Stimulated activated CD4-positive, alpha-beta T cell treated with anti-CD3 and anti-CD28 coated beads, Interleukin-2, amount 100 ng/mL, for 24 hours (primary cell): ENCODE measurements around the gene RNF39.
A peak's percentile ranks its signal among the peaks of the same experiment; 100 is the strongest.
"Not testable (repeated sequence)": the region's sequence is repeated elsewhere in the genome, so short reads cannot be mapped to it uniquely, and the experiment has no call there.

Source experiments
- DNase-seq, 2 donors: peaks; one replicate each; pipeline ENCODE4 v3.0.0-alpha.2; 2020

Gene RNF39, protein sequence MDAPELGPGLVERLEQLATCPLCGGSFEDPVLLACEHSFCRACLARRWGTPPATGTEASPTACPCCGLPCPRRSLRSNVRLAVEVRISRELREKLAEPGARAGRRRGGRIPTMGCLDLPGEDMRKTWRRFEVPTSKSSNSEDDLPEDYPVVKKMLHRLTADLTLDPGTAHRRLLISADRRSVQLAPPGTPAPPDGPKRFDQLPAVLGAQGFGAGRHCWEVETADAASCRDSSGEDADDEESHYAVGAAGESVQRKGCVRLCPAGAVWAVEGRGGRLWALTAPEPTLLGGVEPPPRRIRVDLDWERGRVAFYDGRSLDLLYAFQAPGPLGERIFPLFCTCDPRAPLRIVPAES

DNA sequence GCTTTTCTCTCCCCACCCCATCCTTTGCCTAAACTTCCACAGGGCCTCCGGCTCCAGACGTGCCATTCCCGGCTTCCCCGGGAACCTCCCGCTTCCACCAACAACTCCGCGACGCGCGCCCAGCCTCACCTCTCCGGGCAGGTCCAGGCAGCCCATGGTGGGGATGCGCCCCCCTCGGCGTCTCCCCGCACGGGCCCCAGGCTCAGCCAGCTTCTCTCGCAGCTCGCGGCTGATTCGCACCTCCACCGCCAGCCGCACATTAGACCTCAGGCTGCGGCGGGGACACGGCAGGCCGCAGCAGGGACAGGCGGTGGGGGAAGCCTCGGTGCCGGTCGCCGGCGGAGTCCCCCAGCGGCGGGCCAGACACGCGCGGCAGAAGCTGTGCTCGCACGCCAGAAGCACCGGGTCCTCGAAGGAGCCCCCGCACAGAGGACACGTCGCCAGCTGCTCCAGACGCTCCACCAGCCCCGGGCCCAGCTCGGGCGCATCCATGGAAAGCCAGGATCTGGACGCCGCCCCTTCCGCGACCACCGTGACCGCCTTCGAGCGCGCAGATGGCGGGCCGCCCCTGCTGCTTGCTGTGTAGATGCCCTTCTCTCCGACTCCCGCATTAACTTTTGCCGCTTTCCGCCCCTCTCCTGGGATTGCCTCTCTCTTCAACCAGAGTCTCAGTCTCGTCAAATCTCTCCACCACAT lies at the start of gene RNF39:
Gene RNF39 (minus strand): TSS at position 676 of the 696 bp plus-strand sequence. CDS start 184 bp downstream, at position 492.
- peak in 1 of 2 donors; percentile 25 for DNase-seq

DNA sequence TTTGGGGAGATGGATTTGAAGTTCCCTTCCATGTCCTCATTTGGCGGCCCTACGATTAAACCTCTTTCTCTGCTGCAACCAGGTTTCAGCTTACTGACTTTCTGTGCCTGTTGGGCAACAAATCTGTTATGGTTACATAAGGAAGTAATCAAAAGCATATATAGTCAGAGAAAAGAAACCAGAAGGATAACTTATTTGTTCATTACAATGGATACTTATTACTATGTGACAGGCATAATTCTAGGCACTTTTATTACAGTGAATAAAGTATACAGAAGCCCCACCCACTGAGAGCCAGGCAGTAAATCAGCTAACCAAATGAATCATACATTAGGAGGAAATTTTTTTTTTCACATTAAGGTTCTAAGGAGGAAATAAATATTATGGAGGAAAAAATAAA lies 46.9 kb upstream of the RNF39 start:
- DNase-seq, result no peak

DNA sequence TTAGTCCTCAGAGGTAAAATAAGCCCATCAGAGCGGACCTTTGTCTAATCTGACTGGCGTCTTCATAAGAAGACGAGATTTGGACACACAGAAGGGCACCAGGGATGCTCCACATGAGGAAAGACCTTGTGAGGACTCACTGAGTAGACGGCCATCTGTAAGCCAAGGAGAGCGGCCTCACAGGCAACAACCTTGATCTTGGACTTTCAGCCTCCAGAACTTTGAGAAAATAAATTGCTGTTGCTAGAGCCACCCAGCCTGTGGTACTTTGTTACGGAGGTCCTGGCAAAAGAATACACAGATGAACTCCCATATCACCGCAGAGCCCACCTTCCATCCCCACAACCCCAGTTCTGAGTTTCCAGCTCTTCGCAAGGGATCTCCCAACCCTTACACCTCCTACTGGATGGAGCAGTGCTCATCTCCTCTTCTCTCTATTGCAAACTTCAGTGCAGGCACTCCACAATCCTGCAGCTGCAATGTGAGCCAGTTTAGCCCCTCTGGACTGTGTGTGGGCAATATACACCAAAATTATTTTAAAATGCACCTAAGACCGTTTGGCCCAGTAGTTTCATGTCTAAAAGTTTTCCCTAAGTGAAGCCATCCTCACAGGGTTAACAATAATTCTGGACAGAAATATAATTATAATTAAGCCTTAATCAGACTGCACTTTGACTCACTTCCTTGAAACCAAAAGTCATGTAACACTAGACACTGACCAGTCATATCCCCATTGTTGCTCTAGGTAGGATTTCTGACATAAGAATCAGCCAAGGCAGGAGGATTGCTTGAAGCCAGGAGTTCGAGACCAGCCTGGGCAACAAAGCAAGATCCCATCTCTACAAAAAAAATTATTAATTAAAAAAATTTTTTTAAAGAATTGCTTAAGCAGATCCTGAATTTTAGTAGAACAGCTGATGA lies 46.1 kb upstream of the RNF39 start:
- DNase-seq, result no peak

DNA sequence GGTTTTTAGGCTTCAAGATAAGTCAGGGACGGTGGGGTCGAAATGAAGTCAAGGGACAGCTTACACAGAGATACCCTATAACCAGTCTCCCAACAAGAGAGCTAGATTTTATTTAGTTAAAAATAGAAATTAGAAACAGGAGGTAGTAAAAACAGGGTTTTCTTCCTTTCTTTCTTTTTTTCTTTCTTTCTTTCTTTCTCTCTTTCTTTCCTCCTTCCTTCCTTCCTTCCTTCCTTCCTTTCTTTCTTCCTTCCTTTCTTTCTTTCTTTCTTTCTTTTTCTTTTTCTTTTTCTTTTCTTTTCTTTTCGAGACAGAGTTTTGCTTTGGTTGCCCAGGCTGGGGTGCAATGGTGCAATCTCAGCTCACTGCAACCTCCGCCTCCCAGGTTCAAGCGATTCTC lies 43.1 kb upstream of the RNF39 start:
- DNase-seq, result not testable (repeated sequence)

DNA sequence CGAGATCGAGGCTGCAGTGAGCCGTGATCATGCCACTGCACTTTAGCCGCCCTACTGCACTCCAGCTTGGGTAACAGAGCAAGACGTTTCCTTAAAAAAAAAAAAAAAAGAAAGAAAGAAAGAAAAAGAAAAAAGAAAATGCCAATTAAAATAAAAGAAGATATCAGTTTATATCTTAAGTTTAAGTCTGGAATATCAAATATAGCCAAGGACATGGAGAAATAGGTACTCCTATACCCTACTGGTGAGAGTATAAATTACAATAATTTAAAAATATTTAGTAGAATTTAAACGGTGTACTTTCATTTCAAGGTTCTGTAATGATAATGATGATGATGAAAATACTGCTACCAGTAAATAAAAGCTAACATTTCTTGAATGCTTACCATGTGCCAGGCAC lies 41.2 kb upstream of the RNF39 start:
- DNase-seq, result no peak

DNA sequence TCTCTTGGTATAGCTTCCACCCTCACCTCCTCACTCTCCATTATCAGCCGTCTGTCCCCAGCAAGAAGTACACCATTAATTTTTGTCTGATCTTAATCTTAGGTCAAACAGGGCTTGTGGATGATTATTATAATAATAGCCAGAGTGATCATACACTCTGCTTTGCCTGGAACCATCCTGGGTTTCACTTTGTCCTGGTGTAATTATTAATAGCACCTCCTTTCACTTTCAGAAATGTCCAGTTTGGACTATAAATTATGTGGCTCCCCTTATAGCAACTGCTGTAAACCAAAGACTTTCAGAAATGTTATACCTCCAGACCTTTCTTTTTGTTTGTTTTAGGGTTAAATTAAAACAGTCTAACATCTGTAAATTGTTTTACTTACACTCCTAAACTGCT lies 38.3 kb upstream of the RNF39 start:
- DNase-seq, result no peak

DNA sequence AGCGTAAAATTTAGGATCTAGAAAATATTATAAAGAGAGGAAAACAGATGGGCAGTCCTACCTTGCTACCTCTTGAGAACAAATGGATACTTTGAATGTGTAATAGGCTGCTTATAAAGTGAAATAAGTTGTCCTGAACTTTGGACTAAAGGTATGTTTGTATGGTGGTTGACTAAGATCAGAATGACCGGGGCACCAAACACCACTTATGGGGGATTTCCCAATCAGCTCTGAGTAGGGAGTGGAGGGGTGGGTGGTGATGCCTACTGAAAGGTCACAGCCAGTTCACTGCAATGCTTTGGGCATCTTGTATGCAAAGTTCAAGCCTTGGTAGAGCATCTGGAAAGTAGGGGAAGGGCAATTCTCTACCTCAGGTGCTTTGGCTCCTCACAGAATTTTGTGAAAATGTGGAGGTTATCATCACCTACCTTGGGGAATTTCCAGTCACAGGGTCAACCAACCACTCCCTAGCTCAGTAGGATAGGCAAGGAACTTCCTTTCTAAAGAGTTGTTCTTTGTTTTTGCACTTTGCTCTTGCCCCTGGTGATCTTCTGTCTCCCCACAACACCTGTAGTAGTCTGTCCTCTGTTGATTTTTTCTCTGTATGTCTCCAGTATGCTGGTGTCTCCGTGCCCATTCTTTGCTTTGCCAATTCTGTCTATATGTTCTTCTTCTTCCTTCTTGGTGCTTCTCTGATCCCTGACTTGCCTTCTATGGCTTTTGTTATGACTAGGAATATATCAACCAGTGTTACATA lies 37.6 kb upstream of the RNF39 start, which contains the start of gene TRIM31:
Gene TRIM31 (minus strand): TSS at position 88 of the 757 bp plus-strand sequence. CDS start 285 bp downstream, outside the sequence.
- DNase-seq, result no peak

DNA sequence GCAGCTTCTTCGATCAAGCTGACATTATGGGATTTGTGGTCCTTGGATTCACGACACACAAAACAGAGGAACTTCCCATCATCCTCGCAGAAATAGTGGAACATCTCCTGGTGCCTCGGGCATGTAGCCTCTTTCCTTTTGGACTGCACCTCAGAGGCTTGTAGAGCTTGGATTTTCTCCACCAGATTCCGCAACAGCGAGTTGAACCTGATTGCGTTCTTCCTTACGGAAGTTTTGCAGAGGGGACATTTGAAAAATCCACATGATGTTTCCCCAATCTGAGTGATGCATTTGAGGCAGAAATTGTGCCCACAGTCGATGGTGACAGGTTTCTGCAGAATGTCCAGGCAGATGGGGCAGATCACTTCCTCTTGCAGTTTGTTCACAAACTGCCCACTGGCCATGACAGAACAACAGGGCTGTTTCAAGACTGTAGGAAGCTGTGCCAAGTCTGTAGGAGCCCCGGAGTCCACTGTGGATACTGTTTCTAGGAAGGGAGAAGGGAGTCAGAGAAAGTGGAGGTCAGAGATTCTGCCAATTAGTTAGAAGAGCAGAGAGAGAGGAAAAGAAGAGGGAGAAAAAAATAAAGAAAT lies 36.9 kb upstream of the RNF39 start:
- DNase-seq, result no peak

DNA sequence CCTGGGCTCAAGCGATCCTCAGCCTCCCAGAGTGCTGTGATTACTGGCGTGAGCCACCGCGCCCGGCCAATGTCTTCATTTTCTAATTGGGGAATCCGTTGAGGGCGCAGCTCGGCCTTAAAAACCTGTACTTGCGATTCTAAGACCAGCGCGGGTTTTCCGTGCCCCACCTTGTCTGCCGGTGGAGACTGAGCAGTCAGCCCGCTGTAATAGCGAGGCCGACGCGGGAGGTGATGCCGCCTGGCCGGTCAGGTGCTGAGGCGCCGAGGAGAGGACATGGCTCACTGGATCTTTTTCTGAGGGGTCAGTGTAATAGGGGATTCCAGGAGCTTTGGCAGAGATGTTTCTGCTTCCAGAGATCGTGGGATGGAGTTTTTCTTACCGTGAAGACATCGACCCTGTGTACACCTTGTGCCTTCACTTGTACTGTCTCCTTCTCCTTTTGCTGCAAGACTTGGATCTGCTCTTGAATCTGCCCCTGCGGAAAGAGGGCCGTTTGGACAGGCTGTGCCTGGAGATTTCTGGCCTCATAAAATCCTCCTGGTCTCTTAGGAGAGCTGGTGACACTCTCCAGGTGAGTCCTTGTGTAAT lies 35.8 kb upstream of the RNF39 start:
- no peak for DNase-seq

DNA sequence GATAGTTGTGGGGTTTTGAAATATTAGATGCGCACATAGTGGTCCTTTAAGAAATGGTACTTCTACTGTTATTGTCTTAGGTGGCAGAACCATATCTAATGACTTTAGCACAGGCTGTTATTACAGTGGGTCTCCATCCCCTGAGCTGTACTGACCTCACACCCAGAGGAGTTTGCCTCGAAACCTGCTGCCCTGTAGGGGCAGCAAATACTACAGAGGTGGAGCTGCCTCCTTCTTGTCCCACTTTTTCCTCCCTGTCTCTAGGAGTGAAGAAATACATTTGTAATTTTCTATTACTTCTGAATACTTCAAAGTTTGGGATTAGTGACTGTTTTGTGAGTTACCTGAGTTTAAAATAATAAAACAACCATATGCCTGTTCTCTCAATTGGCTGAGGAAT lies 29.1 kb upstream of the RNF39 start:
- DNase-seq, result no peak

DNA sequence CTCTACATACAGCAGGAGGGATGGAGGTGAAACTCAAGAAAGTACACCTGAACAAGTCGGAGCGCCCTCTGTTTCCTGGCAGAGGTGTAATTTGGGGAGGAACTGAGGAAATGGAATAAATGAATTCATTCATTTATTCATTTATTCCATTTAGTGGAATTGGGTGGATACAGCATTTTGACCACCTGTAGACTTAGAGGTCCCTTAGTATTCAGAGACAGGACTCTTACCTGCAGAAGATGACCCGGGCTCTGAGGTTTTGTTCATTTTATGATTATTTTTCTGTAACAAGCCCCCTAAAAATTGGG lies 28.3 kb upstream of the RNF39 start:
- no peak for DNase-seq

DNA sequence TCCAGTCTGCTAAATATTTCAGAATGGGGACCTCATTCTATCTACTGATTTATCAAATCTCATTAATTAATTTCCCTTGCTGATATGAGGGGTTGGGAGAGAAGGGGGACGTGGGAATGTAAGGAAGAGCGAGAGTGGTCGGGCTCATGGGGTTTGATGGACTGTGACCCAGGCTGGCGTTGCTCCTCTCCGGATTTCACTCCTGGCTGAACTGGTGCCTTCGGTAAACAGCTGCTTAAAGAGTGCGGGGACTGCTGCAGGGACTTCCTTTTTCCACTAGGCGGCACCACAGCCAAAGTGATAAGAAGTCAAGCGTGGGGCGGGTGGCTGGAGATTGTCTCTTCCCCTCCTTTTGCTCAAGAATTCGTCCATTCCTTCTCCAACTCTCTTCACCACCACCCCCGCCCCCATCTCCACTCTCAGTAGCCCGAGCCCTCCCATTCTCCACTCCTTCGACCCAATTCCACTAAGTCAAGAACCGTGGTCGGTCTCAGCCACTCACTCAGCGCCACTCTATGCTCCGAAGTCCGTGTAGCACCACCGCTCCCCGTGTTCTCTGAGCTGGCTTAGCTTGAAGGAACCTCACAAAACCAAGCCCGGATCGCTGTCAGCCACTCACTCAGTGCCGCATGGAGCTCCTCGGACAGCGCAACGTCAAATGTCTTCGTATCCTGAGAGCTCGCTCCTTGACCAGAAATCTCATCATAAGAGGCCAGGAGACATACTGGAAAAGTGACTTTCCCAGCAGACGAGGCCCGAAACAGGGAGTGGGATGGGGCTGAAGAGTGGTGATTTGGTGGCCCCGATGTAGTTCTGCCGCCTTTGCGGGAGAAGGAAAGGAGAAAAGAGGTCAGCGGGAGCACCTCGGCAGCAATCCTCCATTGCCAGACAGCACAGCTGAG lies 27.7 kb upstream of the RNF39 start:
- DNase-seq, result peak; percentile 83 to 84

DNA sequence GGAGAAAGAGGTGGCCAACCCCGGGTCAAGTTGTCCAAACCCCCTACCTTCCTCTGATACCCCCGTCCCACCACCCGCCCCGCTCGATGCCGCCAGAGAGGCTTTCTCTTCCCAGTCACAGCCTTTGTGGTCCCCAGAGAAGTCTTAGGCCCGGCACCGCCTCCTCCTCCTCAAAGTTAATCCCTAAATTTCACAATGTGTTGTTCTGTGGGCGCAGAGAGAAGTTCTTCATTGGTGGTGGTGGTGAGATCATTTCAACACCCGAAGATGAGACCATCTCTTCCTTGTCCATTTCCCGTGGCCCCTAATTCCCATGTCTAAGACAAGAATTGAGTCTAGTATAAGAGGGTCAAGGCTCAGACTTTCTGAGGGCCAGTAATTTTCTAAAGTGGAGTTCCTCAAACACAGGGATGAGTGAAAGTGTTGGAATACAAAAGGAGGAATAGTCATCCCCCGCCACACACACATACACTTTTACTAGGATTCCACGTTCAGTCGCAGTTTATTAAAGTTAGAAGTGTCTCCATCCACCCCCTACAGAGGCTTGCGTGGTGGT lies 26.9 kb upstream of the RNF39 start:
- peak in 1 of 2 donors; percentile 13 for DNase-seq

DNA sequence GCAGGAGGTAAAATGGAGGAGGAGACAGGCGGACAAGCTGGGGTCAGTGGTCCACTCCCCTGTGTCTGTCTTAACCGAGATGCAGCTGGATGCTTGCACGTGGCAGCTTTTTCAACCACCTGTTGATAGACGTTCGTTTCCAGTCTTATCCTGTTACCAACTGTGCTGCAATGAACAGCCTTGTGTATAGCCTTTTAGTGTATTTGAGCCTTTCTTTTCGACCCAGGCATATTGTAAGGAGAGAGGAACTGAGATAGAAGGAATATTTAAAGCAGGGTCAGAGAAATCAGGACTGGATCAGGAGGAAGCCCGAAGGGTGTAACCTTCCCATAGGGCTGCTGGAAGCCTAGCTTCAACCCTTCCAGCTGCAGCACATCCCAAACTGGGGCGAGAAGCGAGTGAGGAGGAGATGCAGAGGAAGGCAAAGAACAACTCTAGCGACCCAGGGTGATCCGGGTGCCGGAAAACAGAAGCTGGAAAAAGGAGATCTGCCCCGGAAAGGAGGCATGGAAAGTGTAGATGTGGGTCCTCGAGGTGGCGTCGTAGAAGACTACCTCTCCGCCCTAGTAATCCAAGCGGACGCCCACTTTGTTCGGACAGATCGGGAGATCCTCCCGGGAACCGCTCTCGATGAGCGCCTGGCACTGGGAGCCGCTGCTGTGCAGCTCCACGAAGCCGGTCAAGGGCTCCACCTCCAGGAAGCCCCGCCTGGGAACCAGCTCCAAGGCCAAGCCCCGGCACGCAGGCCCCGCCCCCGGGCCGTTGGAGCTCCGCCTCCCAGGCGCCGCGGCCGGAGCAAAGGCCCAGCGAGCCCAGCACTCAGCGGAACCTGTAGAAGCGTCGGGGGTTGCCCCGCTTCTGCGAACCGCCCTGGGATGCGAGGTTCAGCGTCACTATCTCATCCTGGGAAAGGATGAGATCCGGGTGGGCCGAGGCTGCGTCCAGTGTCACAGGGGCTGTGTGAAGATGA lies 26.2 kb upstream of the RNF39 start:
- peak; percentile 77 to 85 for DNase-seq

DNA sequence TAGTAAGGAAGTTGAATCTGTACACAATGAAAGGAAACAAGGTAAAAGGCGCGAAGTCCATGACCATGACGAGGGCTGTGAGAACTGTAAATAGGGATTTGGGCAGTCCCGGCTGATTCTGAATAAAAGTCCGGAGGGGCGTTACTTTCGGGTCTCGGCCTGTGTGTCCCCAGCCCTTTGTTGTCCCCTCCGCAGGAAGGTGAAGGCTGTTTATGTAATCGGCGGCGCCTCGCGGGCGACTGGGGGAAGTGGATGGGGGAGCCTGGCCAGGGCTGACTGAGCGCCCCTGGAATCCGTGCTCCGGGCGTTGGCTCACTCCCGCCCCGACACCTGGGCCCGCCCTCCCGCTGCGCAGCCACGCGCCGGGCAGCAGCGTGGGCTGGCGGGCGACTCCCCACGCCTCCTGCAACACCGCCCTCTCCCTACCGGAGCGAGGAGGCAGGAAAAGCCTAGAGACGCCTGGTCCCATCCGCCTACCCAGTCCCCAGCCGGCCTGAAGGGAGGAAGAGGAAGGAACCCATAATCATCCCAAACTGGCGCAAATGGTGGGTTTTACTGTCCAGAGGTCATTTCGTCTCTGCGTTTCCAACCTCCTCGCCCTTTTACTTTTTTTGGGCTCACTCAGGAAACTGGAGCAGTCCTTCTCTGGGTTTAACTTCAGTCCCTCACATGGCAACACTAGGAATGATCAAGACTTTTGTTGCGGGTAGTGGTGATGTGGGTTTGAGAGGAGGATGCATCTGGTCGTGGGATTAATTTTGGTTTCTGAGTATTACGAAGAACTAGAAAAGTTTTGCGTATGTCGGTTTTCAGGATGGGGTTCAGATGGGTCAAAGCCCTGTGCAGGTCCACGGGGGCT lies 25.2 kb upstream of the RNF39 start:
- peak; percentile 26 to 33 for DNase-seq

DNA sequence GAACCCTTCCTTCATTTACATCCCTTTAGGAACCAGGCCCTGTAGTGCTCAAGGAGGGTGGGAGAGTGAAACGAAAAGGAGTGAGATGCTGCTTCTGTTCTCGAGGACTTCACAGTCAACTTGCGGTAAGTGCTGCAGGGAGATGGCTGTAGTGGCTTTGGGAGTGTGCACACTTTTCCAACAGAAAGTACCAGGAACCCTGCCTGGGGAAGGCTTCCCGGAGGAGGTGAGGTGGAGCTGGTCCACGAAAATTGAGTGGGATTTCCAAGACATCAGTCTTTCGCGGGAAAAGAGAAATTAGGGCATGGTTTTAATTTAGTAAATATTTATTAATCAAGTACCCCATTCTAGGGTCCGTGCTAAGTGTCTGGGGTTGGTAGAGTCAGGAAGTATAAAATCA lies 24.6 kb upstream of the RNF39 start:
- no peak for DNase-seq

DNA sequence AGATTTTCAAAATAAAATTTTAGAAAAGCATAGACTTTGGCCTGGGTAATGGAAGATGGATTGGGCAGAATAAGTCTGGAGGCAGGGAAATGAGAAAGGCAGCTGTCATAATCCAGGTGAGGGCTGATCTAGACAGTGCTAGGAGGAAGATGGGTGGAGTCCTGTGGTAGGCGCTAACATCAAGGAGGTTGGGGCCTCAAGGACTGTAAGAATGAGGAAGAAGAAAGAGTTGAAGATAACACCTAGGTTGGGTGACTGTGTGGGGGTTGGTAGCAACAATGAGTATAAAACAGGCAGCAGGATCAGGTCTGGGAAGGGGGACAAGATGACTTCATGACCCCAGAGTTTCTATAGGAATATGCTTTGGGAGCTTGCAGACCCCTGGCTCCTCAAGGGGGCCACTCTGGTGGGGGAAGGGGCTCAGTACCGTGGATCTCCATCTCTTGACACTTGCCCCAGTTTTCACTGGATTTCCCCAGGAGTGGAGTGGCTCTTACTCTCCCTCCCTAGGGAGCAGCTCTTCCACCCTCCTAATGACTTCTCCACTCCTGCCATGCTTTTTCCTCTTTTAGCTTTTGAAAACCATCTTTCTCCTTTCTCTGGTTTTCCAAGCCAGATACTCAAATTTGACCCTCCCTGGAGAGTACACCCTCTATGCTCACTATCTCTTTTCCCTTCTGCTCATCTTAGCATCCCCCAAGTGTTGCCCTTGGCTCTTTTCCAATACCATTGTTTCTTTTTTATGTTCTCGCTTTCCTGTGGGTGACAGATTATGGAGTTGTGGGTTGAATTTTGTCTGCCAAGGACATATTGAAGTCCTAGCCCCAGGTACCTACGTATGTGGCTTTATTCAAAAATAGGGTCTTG lies 22.6 kb upstream of the RNF39 start:
- DNase-seq, result no peak
